Measurements from ENCODE around the gene RNF166.

RNF166 gene, protein sequence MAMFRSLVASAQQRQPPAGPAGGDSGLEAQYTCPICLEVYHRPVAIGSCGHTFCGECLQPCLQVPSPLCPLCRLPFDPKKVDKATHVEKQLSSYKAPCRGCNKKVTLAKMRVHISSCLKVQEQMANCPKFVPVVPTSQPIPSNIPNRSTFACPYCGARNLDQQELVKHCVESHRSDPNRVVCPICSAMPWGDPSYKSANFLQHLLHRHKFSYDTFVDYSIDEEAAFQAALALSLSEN

GRCh38 chr16:88706229-88706964, at the start of gene RNF166, which contains the start of gene CTU2:
TSS of gene RNF166 (minus strand) at chr16:88706408. CDS start at chr16:88706325, 83 bp downstream.
TSS of gene CTU2 (plus strand) at chr16:88706503. CDS start at chr16:88706531, 28 bp downstream.
- peak; percentile 83 for DNase-seq

DNA sequence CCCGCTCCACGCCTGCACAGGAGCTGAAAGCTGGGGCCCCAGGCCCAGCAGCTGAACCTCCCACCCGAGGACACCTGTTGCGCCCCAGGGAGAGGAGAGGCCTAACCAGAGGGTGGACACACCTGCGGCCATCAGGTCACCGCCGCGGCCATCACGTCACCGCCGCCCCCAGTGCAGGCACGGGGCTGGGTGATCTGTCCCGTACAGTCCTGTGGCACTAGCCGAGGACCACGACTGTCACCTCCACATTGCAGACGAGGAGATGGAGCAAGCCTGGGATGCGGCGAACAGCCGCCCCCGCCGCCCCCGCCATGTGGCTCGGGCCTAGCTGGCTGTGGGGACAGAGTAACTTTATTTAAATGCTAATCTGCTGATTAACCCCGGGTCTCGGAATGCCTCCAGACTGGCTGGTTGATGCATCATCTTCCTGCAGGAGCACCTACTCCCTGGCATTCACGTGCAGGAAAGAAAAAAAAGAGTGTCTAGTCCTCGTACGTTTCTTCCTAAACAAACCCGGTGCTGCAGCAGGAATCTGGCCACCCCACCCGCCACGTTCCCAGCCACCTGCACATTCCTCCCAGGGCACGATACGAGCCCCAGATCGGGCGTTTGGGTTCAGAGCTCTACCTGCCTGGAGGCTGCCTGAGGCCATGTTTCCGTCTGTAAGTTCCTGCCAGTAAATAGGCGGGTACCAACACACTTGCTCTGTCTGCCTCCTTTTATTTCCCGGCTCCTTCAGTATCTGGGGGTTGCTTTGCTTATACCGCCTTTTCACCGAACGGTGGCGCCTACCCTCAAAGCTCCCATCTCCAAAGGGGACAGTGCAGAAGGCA, 48.9 kb upstream of the RNF166 start:
- DNase-seq = peak; percentile 66

DNA sequence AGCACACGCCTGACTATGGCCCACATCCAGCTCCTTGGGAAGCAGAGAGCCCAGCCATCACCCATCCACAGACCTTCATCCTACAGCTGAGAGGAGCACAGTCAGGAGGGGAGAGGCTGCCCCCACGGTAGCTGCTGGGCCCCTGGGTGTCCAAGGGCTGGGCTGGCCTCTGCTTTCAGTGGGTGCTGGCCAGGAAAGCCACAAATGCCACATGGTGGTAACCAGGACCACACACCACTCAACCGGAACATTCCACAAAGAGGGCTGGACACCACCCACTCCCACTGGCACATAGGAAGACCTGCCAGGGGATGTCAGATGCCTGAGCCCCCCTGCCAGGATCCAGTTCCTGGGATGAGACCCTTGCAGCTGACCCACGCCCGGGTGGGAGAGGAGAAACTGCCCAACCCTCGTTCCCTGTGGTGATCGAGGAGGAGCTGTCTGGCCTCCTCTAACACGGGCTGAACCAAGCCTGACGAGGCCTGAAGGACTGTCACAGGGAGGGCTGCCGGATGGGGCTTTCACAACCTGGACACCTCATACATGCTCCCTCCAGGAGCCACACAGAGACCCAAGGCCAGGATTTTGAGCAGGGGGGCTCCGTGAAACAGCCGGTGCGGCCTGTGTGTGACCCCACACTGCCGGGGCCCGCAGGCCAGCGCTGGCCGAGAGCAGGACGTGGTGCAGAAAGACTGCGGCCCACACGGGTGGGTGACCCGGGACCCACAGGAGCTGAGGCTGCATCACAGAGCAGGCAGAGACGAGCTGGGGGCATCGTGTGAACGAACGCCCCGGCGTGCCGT, 48.1 kb upstream of the RNF166 start:
- no peak for DNase-seq

DNA sequence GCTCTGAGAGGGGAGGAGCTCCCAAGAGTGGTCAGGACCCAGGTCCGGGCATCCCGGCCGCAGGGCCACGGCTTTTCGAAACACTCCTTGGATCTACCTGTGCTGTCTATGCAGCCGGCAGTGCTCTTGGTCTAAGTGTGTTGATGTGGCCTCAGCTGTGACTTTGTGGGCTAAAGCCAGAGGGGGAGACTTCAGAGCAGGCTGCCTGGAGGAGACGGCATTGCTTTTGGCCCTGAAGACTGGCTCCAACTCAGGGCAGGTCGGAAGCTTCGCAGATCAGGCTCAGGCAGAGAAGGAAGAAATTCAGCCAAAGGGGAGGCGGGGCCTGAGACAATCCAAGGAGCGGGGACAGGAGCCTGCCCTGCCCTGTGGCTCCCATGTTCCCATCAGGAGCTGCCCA, 47.4 kb upstream of the RNF166 start:
- no peak for DNase-seq

GRCh38 chr16:88753191-88753590, 47.0 kb upstream of the RNF166 start:
- DNase-seq = no peak

DNA sequence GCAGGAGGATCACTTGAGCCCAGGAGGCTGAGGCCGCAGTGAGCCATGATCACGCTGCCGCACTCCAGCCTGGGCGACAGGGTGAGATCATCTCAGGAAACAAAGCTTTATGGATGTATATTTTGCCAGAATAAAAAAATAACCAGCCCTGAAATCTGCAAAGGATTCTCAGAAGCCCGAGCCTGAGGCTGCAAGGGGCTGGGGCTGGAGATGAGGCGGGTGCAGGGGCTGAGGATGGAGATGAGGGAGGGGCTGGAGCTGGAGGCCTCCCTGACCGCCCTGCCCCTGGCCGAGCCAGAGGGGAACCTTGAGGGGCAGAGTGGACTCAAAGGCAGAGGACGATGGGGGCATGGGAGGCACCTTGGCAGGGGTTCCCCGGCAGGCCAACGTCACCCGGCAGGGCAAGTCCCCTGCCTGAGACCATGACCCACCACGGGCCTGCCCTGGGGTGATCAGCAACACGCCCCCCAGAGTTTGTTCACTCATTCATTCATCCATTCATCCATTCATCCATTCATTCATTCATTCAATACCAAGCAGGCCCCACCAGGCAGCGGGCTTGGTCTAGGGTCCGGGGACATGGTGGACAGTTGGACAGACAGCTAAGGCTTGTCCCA, 46.3 kb upstream of the RNF166 start:
- DNase-seq = no peak

GRCh38 chr16:88750854-88751253, 44.6 kb upstream of the RNF166 start:
- no peak for DNase-seq

- no peak for DNase-seq
Observed at GRCh38 chr16:88749358-88749757, 43.1 kb upstream of the RNF166 start.

DNA sequence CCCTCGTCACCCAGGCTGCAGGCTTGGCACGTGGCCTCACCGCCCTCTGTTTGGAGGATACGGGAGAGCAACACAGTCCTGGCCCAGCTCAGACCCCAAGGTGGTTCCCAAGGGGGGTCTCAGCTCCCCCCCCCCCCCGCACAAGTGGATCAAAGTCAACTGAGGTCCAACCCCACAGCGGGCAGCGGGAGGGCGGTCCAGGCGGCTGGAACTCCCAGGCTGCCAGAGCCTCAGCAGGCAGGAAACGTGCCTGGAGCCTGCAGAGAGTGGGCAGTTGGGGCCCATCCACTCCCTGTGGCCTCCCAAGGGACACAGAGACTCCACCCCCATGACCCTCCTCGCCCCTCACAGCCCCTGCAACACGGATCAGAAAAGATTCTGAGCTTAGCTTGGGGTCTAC, 42.2 kb upstream of the RNF166 start:
- no peak for DNase-seq

GRCh38 chr16:88747588-88748301, 41.5 kb upstream of the RNF166 start:
- DNase-seq = peak; percentile 40

DNA sequence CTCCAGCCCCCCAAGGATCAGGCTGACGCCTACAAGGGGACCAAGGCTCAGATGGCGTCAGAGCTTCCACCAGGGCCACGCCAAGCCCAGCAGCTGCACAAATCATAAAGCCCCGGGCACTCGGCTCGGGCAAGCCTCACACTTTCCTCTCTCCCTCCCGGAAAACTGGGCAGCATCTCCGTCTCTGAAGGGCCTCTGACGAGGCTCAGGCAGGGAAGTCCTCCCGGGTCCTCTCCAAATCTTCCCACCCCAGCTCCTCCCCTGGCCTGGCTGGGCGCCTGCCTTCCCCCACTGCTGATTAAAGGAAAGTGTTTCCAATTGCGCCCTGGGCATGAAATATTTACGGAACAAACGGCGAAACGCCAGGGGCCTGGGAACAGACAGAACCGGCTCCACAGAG, 40.3 kb upstream of the RNF166 start:
- no peak for DNase-seq

- DNase-seq = no peak
Observed at GRCh38 chr16:88744577-88745521, 38.6 kb upstream of the RNF166 start.

GRCh38 chr16:88743693-88744576, 37.7 kb upstream of the RNF166 start:
- peak; percentile 57 for DNase-seq

DNA sequence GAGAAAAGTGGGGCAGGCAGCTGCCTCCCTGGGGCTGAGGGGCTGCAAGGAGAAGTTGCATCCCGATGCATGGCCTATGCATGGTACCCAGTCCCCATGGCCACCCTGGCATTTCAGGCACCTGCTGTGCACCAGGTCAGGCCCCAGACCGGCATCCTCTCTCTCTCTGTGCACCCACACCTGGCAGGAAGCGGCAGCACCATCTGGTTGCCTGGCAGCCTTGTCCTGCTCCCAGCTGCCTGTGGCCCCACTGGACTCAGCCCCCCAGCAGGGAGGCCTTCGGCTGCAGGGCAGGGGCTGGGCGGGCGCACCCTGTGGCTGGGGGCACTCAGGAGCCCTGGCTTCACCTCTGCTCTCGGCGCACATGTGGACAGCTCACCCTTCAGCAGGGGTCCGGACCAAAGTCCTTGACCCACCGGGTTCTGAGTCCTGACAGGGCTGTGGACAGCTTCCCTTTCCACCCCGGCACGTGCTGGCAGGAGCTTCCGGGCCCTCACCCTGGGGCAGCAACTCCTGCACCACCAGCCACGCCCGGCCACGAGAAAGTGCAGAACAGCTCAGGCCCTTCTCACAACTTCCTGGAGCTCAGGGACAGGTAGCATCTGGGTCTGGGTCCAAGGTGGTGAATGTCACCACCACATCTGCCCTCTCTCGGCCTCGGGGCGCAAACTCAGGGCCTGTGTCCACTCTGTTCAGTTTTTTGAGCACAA, 36.8 kb upstream of the RNF166 start:
- DNase-seq = no peak

- no peak for DNase-seq
Observed at GRCh38 chr16:88741368-88741767, 35.2 kb upstream of the RNF166 start.

DNA sequence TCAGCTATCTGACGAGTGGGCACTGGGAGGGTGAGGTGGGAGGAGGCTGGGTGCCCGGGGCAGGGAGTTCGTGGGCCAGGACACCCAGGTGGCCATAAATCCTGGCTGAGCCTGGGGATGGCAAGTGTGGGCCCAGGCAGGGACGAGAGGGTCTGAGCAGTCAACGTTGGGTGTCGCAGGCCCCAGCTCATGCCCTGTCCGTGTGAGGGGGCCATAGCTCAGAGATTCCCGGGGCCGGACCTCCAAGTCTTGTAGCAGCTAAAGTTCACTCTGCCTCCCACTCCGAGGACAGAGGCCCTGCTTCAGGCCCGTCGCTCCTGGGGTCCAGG, 34.5 kb upstream of the RNF166 start:
- DNase-seq = no peak

- no peak for DNase-seq
Observed at GRCh38 chr16:88739977-88740726, 33.9 kb upstream of the RNF166 start.

All from EL (cell line).